K562 (cell line): ENCODE measurements around the gene LMOD1. TPM values are rescaled to one million over a fixed set of nuclear protein-coding genes. Genes with fewer than 3 reads are reported as not detected.

ENCODE experiments used
- CHD2 ChIP-seq: IDR thresholded peaks from 2 replicates; pipeline ENCODE4 v1.6.1; 2011; ENCODE audit warnings: low read depth, low read length
- FOS ChIP-seq: IDR thresholded peaks from 3 replicates; pipeline ENCODE4 v1.6.1; 2011; ENCODE audit not compliant: insufficient read length; ENCODE audit errors: extremely low read depth
- HNRNPL ChIP-seq: fragments of 200-400 bp; formaldehyde crosslinking; IDR thresholded peaks from 2 replicates; pipeline ENCODE4 v1.6.1; 2017; ENCODE audit warnings: low read depth, mild to moderate bottlenecking, low read length
- HOXB6 ChIP-seq: fragments of 250-450 bp; sonication (Bioruptor Pico); IDR thresholded peaks from 2 replicates; pipeline ENCODE4 v1.5.1; 2022; ENCODE audit warnings: mild to moderate bottlenecking, borderline replicate concordance
- KDM5B ChIP-seq: fragments of 200-600 bp; sonication (generic); IDR thresholded peaks from 2 replicates; pipeline ENCODE4 v1.6.1; 2012; ENCODE audit warnings: low read depth, mild to moderate bottlenecking, moderate library complexity, low read length, control low read depth, inconsistent platforms; ENCODE audit not compliant: insufficient replicate concordance
- KHSRP ChIP-seq: fragments of 450-650 bp; IDR thresholded peaks from 2 replicates; pipeline ENCODE4 v1.6.1; 2017
- MXD1 ChIP-seq: fragments of 250-450 bp; sonication (Bioruptor Pico); IDR thresholded peaks from 2 replicates; pipeline ENCODE4 v1.8.0; 2021; ENCODE audit warnings: borderline replicate concordance, mild to moderate bottlenecking, moderate library complexity; ENCODE audit not compliant: poor library complexity, severe bottlenecking
- PHTF2 ChIP-seq: fragments of 250-450 bp; sonication (Bioruptor Pico); IDR thresholded peaks from 2 replicates; pipeline ENCODE4 v1.5.0; 2021; ENCODE audit warnings: mild to moderate bottlenecking
- SNRNP70 ChIP-seq: fragments of 200-400 bp; formaldehyde crosslinking; optimal IDR thresholded peaks from 2 replicates; pipeline ENCODE3; 2017; ENCODE audit warnings: low read depth, low read length
- SRSF1 ChIP-seq: fragments of 200-400 bp; formaldehyde crosslinking; IDR thresholded peaks from 2 replicates; pipeline ENCODE4 v1.6.1; 2017; ENCODE audit warnings: mild to moderate bottlenecking, low read depth, low read length, moderate library complexity
- TBL1XR1 ChIP-seq, 2 experiments: IDR thresholded peaks; 2 replicates each; pipeline ENCODE4 v1.6.1; 2012; ENCODE audit warnings: improper control_type of control experiment in 2 of 2, low read length in 2 of 2, mild to moderate bottlenecking in 1 of 2
- TFAP4 ChIP-seq: sonication (generic); formaldehyde crosslinking; IDR thresholded peaks from 2 replicates; pipeline ENCODE4 v1.8.0; 2022; ENCODE audit warnings: missing genetic modification reagents, mild to moderate bottlenecking, moderate library complexity, borderline replicate concordance
- ZBTB11 ChIP-seq, 3 experiments: fragments of 200-800 bp in 1 of 3; fragments of 250-450 bp in 1 of 3; fragments of 450-650 bp in 1 of 3; sonication (Bioruptor Pico) in 1 of 3; sonication (Bioruptor generic) in 1 of 3; formaldehyde crosslinking in 1 of 3; IDR thresholded peaks; 2 replicates each; pipeline versions ENCODE4 v1.6.1 to v1.8.0; 2016 to 2022; ENCODE audit warnings: mild to moderate bottlenecking in 2 of 3, missing genetic modification characterization in 2 of 3, missing compliant biosample characterization in 1 of 3, moderate library complexity in 1 of 3
- ZBTB43 ChIP-seq: sonication (generic); formaldehyde crosslinking; IDR thresholded peaks from 2 replicates; pipeline ENCODE4 v1.8.0; 2023; ENCODE audit warnings: mild to moderate bottlenecking, missing genetic modification reagents
- ZFP1 ChIP-seq: fragments of 450-650 bp; formaldehyde crosslinking; IDR thresholded peaks from 2 replicates; pipeline ENCODE4 v1.4.0; 2020; ENCODE audit warnings: mild to moderate bottlenecking, mixed read lengths
- ZNF263 ChIP-seq: sonication (generic); formaldehyde crosslinking; IDR thresholded peaks from 2 replicates; pipeline ENCODE4 v1.8.0; 2022; ENCODE audit warnings: mild to moderate bottlenecking, missing genetic modification reagents, borderline replicate concordance
- polyA plus RNA-seq, 8 experiments: library from polyadenylated mRNA; depleted of rRNA in 4 of 8; stranded (reverse) in 5 of 8; unstranded in 3 of 8; fragments of >200 nt; fragmentation: Nextera tagmentation in 2 of 8; fragmentation: Illumina TruSeq in 1 of 8; extraction: Ambion mirVana in 2 of 8; extraction: Trizol in 1 of 8; gene quantifications; 2 replicates each; pipeline versions ENCODE4 v1.2.1 to v1.2.3, GENCODE V29; 2011 to 2014; ENCODE audit warnings: inconsistent platforms in 1 of 8, missing spikeins in 1 of 8
- total RNA-seq, 7 experiments: library from RNA; depleted of rRNA in 6 of 7; stranded (reverse); fragments of >200 nt in 6 of 7; fragmentation: Illumina TruSeq in 2 of 7; extraction: Trizol in 2 of 7; gene quantifications; 2 replicates each; pipeline versions ENCODE4 v1.2.1 to v1.2.3, GENCODE V29; 2011 to 2021; ENCODE audit warnings: low replicate concordance in 1 of 7
- TF ChIP-seq, protein P1 (sequence below), 3 experiments: fragments of 200-800 bp in 1 of 3; sonication (Bioruptor generic) in 1 of 3; sonication (generic) in 1 of 3; formaldehyde crosslinking in 1 of 3; IDR thresholded peaks; 2 replicates each; pipeline versions ENCODE4 v1.6.1 to v1.8.0; 2016 to 2022; ENCODE audit warnings: mild to moderate bottlenecking in 2 of 3, missing compliant biosample characterization in 2 of 3, missing genetic modification characterization in 2 of 3, missing genetic modification reagents in 1 of 3
- TF ChIP-seq, protein P2 (sequence below): fragments of 250-450 bp; sonication (Bioruptor Pico); IDR thresholded peaks from 2 replicates; pipeline ENCODE4 v1.5.0; 2021

LMOD1 gene
- total and polyA plus RNA-seq, 9 of the 15 experiments (the other 6 are each of a cell fraction or from before 2014, with no cell fraction given) = 0.03 to 0.54 (median 0.38) TPM; not detected in 1

- TF ChIP-seq ZBTB11 (CRISPR knock-in tag; IDR thresholded peaks at IDR 0.05) (peak in 1 of 3 experiments; percentile 56; a peak in 1 of 6 replicates), FOS (no peak), KHSRP (no peak), PHTF2 (CRISPR knock-in tag) (no peak), CHD2 (no peak; the same call in 1 of the 2 replicates), HOXB6 (CRISPR knock-in tag) (no peak), SRSF1 (no peak), ZNF263 (CRISPR knock-in tag) (no peak), HNRNPL (no peak), KDM5B (no peak), MXD1 (no peak), SNRNP70 (no peak), ZFP1 (no peak), TFAP4 (CRISPR knock-in tag) (peak; percentile 78), TBL1XR1 (IDR thresholded peaks at IDR 0.05; ENCODE audit: low read length in 2 of 2) (peak in 1 of 2 experiments; percentile 25; a peak in 1 of 4 replicates), ZBTB43 (CRISPR knock-in tag) (no peak)
- TF ChIP-seq, protein P1, sequence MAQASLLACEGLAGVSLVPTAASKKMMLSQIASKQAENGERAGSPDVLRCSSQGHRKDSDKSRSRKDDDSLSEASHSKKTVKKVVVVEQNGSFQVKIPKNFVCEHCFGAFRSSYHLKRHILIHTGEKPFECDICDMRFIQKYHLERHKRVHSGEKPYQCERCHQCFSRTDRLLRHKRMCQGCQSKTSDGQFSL (CRISPR knock-in tag; IDR thresholded peaks at IDR 0.05) = peak; percentile 75; the same call in 1 of the 2 replicates
- TF ChIP-seq, protein P1 (tag; IDR thresholded peaks at IDR 0.05) = no peak
- TF ChIP-seq, protein P2, sequence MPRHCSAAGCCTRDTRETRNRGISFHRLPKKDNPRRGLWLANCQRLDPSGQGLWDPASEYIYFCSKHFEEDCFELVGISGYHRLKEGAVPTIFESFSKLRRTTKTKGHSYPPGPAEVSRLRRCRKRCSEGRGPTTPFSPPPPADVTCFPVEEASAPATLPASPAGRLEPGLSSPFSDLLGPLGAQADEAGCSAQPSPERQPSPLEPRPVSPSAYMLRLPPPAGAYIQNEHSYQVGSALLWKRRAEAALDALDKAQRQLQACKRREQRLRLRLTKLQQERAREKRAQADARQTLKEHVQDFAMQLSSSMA (CRISPR knock-in tag) = no peak
These were observed 4.8 kb downstream of the LMOD1 start (continued) for GRCh38 chr1:201941420-201942128.
